GM18505 (cell line): ENCODE results near the gene FCN3.

Source experiments
- ATAC-seq: cut with Tn5 transposase; IDR thresholded peaks from one replicate; pipeline ENCODE4 v1.9.1; 2021; ENCODE audit not compliant: unreplicated experiment
- POLR2A ChIP-seq: IDR thresholded peaks from 4 replicates; pipeline ENCODE4 v1.6.1; 2011; ENCODE audit warnings: borderline replicate concordance; ENCODE audit not compliant: insufficient read depth, insufficient read length; ENCODE audit errors: extremely low read depth

FCN3 gene

GRCh38 chr1:27361553-27361952, 13.1 kb downstream of the FCN3 start:
- TF ChIP-seq POLR2A = no peak

GRCh38 chr1:27361044-27361402, 13.6 kb downstream of the FCN3 start:
- no peak for ATAC-seq
- no peak for TF ChIP-seq POLR2A

More at GRCh38 chr1:27361553-27361952, 13.1 kb downstream of the FCN3 start:
- ATAC-seq = no peak

DNA sequence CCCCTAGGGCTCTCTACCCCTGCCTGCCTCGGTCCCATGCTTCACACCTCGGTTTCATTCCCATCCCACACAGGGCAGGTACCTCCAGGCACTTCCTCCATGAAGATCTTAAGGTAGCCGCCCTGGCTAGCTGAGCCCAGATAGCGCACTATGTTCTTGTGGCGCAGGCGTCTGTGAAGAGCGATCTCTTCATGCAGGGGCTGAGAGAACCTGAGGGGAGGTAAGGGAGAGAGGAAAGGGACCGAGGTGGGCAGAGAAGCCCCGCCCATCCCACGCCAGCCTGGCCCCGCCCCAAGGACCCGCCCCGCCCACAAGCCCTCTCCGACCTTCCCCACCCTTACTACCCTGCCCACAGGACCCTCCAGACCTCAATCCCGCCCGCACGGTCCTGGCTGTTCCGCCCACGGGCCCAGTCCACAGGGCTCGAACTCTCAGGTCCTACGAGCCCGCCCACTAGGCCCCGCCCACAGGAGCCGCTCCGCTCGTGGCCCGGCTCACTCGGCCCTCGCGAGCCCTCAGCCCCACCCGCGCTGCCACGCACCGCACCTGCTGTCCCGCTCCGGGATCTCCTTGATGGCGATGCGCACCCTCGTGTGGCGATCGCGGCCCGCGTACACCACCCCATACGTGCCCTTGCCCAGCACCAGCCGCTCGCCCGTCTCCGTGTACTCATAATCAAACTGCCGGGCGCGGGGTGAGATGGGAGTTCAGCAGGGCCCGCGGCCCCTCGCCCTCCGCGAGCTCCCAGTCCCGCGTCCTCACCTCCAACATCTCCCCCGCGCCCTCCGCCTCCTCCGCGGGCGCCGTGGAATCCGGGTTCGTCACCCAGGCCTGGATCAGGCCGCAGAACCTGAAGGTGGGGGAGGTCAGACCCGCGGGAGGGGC, 14.2 kb downstream of the FCN3 start:
- ATAC-seq = no peak
- no peak for TF ChIP-seq POLR2A

- no peak for ATAC-seq
These were observed 14.8 kb downstream of the FCN3 start for GRCh38 chr1:27359822-27360158.

GRCh38 chr1:27358928-27359313, 15.7 kb downstream of the FCN3 start:
- TF ChIP-seq POLR2A = no peak
- ATAC-seq = no peak

More at GRCh38 chr1:27359822-27360158, 14.8 kb downstream of the FCN3 start:
- no peak for TF ChIP-seq POLR2A

DNA sequence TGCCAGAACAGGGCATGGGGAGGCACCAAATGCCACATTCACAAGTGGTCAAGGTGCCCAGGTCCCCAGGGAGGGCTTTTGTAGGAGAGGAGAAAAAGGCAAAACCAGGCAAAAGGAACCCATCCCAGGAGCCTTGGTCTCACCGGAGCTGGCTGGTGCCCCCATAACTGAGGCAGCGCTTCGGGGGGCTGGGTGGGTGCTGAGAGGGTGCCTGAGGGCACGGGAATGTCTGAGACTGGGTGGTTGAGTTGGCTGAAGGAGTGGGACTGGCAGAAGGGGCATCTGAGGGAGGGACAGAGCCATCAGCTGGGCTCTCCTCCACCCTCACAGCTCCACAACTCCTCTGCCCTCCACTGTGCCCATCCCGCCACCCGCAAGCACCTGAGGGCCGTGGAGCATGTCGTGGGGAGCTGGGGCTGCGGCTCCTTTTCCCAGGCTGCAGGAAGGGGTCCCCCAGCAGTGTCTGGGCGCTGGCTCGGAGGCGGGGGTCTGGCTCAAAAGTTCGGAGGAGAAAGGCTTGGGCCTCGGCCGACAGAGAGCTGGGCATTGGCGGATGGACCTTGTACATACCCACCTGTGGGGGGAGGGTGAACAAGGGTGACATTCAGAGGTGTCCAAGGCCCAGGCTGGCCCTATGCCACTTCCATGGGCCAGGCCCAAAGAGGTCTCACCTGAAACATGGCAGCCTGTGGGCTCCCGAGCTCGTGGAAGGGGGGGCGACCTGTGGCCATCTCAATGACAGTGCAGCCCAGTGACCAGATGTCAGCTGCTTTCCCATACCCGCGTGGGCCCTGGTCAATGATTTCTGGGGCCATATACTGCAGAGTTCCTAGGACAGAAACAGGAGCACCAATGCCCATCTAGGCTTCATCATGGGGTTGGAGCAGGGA, 16.3 kb downstream of the FCN3 start:
- TF ChIP-seq POLR2A = no peak

GRCh38 chr1:27357281-27358037, 17.2 kb downstream of the FCN3 start:
- no peak for TF ChIP-seq POLR2A
- ATAC-seq = no peak

More for the DNA sequence above, 16.3 kb downstream of the FCN3 start:
- ATAC-seq = no peak

GRCh38 chr1:27356619-27357280, 17.9 kb downstream of the FCN3 start:
- TF ChIP-seq POLR2A = no peak

DNA sequence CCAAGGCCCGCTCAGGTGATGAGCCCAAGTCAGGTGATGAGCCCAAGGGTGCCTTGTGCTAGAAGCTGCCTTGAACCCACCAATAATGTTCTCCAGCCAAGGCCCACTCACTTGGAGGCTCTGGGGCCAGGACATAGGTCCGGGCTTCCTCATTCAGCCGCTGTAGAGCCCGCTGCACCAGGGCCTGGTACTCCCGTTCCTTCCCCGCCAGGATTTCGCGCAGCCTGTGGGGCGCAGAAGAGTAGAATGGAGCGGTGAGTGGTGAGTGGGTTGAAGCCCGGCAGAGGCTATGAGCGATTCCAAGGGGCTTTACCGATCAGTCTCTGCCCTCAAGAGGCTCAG, 18.4 kb downstream of the FCN3 start:
- ATAC-seq = no peak
- TF ChIP-seq POLR2A = no peak

More at GRCh38 chr1:27356619-27357280, 17.9 kb downstream of the FCN3 start:
- no peak for ATAC-seq

DNA sequence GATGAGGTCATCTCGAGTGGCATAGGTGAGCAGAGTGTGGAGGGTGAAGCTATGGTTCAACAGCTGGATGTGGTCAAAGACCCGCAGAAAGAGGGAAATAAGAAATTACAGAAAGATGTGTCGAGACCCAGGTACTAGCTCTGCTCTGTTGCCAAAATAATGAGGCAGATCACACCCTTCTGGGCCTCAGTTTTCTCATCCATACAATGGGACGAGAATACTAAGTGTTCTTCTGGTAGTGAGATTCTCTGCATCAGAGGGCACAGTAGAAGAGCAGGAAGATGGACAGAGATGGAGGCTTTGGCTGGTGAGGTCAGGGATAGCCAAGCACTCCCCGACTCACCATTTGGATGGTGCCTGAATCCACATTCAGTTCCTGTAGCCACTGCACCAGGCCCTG, 18.9 kb downstream of the FCN3 start:
- no peak for ATAC-seq
- TF ChIP-seq POLR2A = no peak

GRCh38 chr1:27353629-27354028, 21.0 kb downstream of the FCN3 start:
- no peak for ATAC-seq
- no peak for TF ChIP-seq POLR2A

DNA sequence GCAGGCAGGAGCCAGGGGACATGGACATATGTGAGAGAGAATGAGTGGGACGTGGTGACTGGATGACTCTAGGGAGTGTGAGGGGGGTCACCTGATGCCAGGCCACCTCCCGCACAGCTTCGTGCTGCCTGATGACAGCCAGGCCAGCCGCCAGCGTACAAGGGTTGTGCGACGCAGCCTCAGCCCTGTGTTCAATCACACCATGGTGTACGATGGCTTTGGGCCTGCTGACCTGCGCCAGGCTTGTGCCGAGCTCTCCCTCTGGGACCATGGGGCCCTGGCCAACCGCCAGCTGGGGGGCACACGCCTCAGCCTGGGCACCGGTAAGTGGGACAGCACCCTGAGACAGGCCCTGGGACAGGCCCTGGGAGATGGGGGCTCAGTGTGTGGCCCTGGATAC, 21.5 kb downstream of the FCN3 start:
- ATAC-seq = no peak
- no peak for TF ChIP-seq POLR2A
